Effector CD4-positive, alpha-beta T cell (primary cell): ENCODE results near the gene JAKMIP1.

Source experiments
- DNase-seq: peaks from one replicate; pipeline ENCODE4 v3.0.0-alpha.2; 2020

JAKMIP1 gene

GRCh38 chr4:6031846-6032245 lies 168.5 kb downstream of the JAKMIP1 start:
- DNase-seq = no peak

- DNase-seq = no peak
Measured at GRCh38 chr4:6030679-6031078, 169.7 kb downstream of the JAKMIP1 start.

GRCh38 chr4:6029254-6029653 lies 171.1 kb downstream of the JAKMIP1 start:
- DNase-seq = no peak

- DNase-seq = no peak
Measured at GRCh38 chr4:6028168-6028567, 172.2 kb downstream of the JAKMIP1 start.

GRCh38 chr4:6027392-6027791 lies 173.0 kb downstream of the JAKMIP1 start:
- DNase-seq = no peak

- no peak for DNase-seq
Measured at GRCh38 chr4:6024313-6024960, 175.9 kb downstream of the JAKMIP1 start.

GRCh38 chr4:6023731-6024130 lies 176.6 kb downstream of the JAKMIP1 start:
- no peak for DNase-seq

- no peak for DNase-seq
Measured at GRCh38 chr4:6022607-6023288, 177.6 kb downstream of the JAKMIP1 start.

GRCh38 chr4:6021831-6022606 lies 178.3 kb downstream of the JAKMIP1 start:
- no peak for DNase-seq

GRCh38 chr4:6020613-6021012 lies 179.7 kb downstream of the JAKMIP1 start:
- no peak for DNase-seq

GRCh38 chr4:6019316-6020263 lies 180.8 kb downstream of the JAKMIP1 start:
- DNase-seq = no peak

GRCh38 chr4:6018331-6018730 lies 182.0 kb downstream of the JAKMIP1 start, which contains the start of gene C4orf50:
Gene C4orf50 (minus strand): TSS chr4:6018431.
- no peak for DNase-seq

- DNase-seq = no peak
Measured at GRCh38 chr4:6017800-6018199, 182.5 kb downstream of the JAKMIP1 start.

GRCh38 chr4:6017030-6017429 lies 183.3 kb downstream of the JAKMIP1 start:
- DNase-seq = no peak

GRCh38 chr4:6013564-6013963 lies 186.8 kb downstream of the JAKMIP1 start:
- no peak for DNase-seq

GRCh38 chr4:6012200-6012599 lies 188.1 kb downstream of the JAKMIP1 start:
- no peak for DNase-seq

GRCh38 chr4:6011686-6012085 lies 188.7 kb downstream of the JAKMIP1 start:
- DNase-seq = no peak

GRCh38 chr4:6011271-6011671 lies 189.1 kb downstream of the JAKMIP1 start:
- no peak for DNase-seq

- no peak for DNase-seq
Measured at GRCh38 chr4:6010789-6011188, 189.6 kb downstream of the JAKMIP1 start.

- DNase-seq = no peak
Measured at GRCh38 chr4:6009452-6009851, 190.9 kb downstream of the JAKMIP1 start.

- DNase-seq = no peak
Measured at GRCh38 chr4:6008766-6009385, 191.5 kb downstream of the JAKMIP1 start.

GRCh38 chr4:6008092-6008551 lies 192.2 kb downstream of the JAKMIP1 start:
- no peak for DNase-seq
